ENCODE measurements around the gene ELAPOR1.

Gene ELAPOR1

GRCh38 chr1:109113590-109114341 is at the start of gene ELAPOR1:
Gene ELAPOR1, plus strand, starts transcription at chr1:109114115. Its CDS starts 69 bp downstream, at chr1:109114184.
- peak within 1 kb of the TSS; percentile 56 for H3K4me3 ChIP-seq (ENCODE audit: low read length)
- no peaks in the 10 kb centered on the region for H3K36me3 ChIP-seq (ENCODE audit: insufficient read depth, low read length)
- H3K27me3 ChIP-seq (ENCODE audit: insufficient read depth, low read length), result peaks cover 2% of the 10 kb centered on the region
- H3K4me1 ChIP-seq (ENCODE audit: insufficient read depth, low read length), result peaks cover 27% of the 10 kb centered on the region
- H2AFZ ChIP-seq (ENCODE audit: low read depth, low read length), result peak within 1 kb of the TSS; percentile 60
- no peaks in the 10 kb centered on the region for H3K9me3 ChIP-seq (ENCODE audit: low read length)

- no peaks in the 10 kb centered on the region for H3K9me3 ChIP-seq (ENCODE audit: low read length)
- no peaks in the 10 kb centered on the region for H3K27me3 ChIP-seq (ENCODE audit: insufficient read depth, low read length)
- H3K4me3 ChIP-seq (ENCODE audit: low read length), result no peak overlapping the region
- peaks cover 33% of the 10 kb centered on the region for H3K36me3 ChIP-seq (ENCODE audit: insufficient read depth, low read length)
- no peaks in the 10 kb centered on the region for H3K4me1 ChIP-seq (ENCODE audit: insufficient read depth, low read length)
- no peak overlapping the region for H2AFZ ChIP-seq (ENCODE audit: low read depth, low read length)
These were observed 48.8 kb upstream of the ELAPOR1 start for GRCh38 chr1:109065137-109065536.

- Histone ChIP-seq H3K27me3 (ENCODE audit: insufficient read depth, low read length) (no peaks in the 10 kb centered on the region), H3K4me3 (ENCODE audit: low read length) (no peak overlapping the region), H3K4me1 (ENCODE audit: insufficient read depth, low read length) (no peaks in the 10 kb centered on the region), H2AFZ (ENCODE audit: low read depth, low read length) (no peak overlapping the region), H3K9me3 (ENCODE audit: low read length) (no peaks in the 10 kb centered on the region), H3K36me3 (ENCODE audit: insufficient read depth, low read length) (peaks cover 34% of the 10 kb centered on the region)
These were observed 46.0 kb upstream of the ELAPOR1 start for GRCh38 chr1:109067883-109068282.

GRCh38 chr1:109069294-109069693 is 44.6 kb upstream of the ELAPOR1 start:
- Histone ChIP-seq H3K36me3 (ENCODE audit: insufficient read depth, low read length) (peaks cover 28% of the 10 kb centered on the region), H2AFZ (ENCODE audit: low read depth, low read length) (no peak overlapping the region)

GRCh38 chr1:109075531-109076490 is 38.1 kb upstream of the ELAPOR1 start, which contains the start of gene TAF13:
Gene TAF13, minus strand, starts transcription at chr1:109076003. Its CDS starts 56 bp downstream, at chr1:109075947.
- Histone ChIP-seq H3K4me1 (ENCODE audit: insufficient read depth, low read length) (peaks cover 6% of the 10 kb centered on the region), H3K27me3 (ENCODE audit: insufficient read depth, low read length) (no peaks in the 10 kb centered on the region), H3K4me3 (ENCODE audit: low read length) (peak within 1 kb of the TSS; percentile 94), H2AFZ (ENCODE audit: low read depth, low read length) (peak within 1 kb of the TSS; percentile 44), H3K9me3 (ENCODE audit: low read length) (no peaks in the 10 kb centered on the region), H3K36me3 (ENCODE audit: insufficient read depth, low read length) (peaks cover 4% of the 10 kb centered on the region)

More at GRCh38 chr1:109069294-109069693, 44.6 kb upstream of the ELAPOR1 start:
- Histone ChIP-seq H3K4me3 (ENCODE audit: low read length) (no peak overlapping the region), H3K4me1 (ENCODE audit: insufficient read depth, low read length) (no peaks in the 10 kb centered on the region), H3K27me3 (ENCODE audit: insufficient read depth, low read length) (no peaks in the 10 kb centered on the region), H3K9me3 (ENCODE audit: low read length) (no peaks in the 10 kb centered on the region)

GRCh38 chr1:109078317-109078716 is 35.6 kb upstream of the ELAPOR1 start:
- no peak overlapping the region for H3K4me3 ChIP-seq (ENCODE audit: low read length)
- no peaks in the 10 kb centered on the region for H3K36me3 ChIP-seq (ENCODE audit: insufficient read depth, low read length)
- no peaks in the 10 kb centered on the region for H3K27me3 ChIP-seq (ENCODE audit: insufficient read depth, low read length)
- H3K4me1 ChIP-seq (ENCODE audit: insufficient read depth, low read length), result peaks cover 17% of the 10 kb centered on the region
- no peaks in the 10 kb centered on the region for H3K9me3 ChIP-seq (ENCODE audit: low read length)
- no peak overlapping the region for H2AFZ ChIP-seq (ENCODE audit: low read depth, low read length)

- Histone ChIP-seq H3K4me3 (ENCODE audit: low read length) (no peak overlapping the region), H3K27me3 (ENCODE audit: insufficient read depth, low read length) (no peaks in the 10 kb centered on the region), H2AFZ (ENCODE audit: low read depth, low read length) (no peak overlapping the region), H3K4me1 (ENCODE audit: insufficient read depth, low read length) (peaks cover 25% of the 10 kb centered on the region), H3K9me3 (ENCODE audit: low read length) (no peaks in the 10 kb centered on the region), H3K36me3 (ENCODE audit: insufficient read depth, low read length) (no peaks in the 10 kb centered on the region)
These were observed 34.7 kb upstream of the ELAPOR1 start for GRCh38 chr1:109079240-109079622.

- H3K4me3 ChIP-seq (ENCODE audit: low read length), result no peak overlapping the region
- H3K4me1 ChIP-seq (ENCODE audit: insufficient read depth, low read length), result peaks cover 27% of the 10 kb centered on the region
- no peaks in the 10 kb centered on the region for H3K27me3 ChIP-seq (ENCODE audit: insufficient read depth, low read length)
- H3K9me3 ChIP-seq (ENCODE audit: low read length), result no peaks in the 10 kb centered on the region
- H3K36me3 ChIP-seq (ENCODE audit: insufficient read depth, low read length), result no peaks in the 10 kb centered on the region
- H2AFZ ChIP-seq (ENCODE audit: low read depth, low read length), result no peak overlapping the region
These were observed 33.4 kb upstream of the ELAPOR1 start for GRCh38 chr1:109080441-109081082.

- Histone ChIP-seq H2AFZ (ENCODE audit: low read depth, low read length) (peak overlapping the region; percentile 73), H3K36me3 (ENCODE audit: insufficient read depth, low read length) (no peaks in the 10 kb centered on the region), H3K4me3 (ENCODE audit: low read length) (no peak overlapping the region), H3K9me3 (ENCODE audit: low read length) (no peaks in the 10 kb centered on the region), H3K27me3 (ENCODE audit: insufficient read depth, low read length) (no peaks in the 10 kb centered on the region), H3K4me1 (ENCODE audit: insufficient read depth, low read length) (peaks cover 27% of the 10 kb centered on the region)
These were observed 30.4 kb upstream of the ELAPOR1 start for GRCh38 chr1:109083501-109083900.

GRCh38 chr1:109083923-109084322 is 30.0 kb upstream of the ELAPOR1 start:
- Histone ChIP-seq H3K4me3 (ENCODE audit: low read length) (no peak overlapping the region), H3K27me3 (ENCODE audit: insufficient read depth, low read length) (no peaks in the 10 kb centered on the region)

GRCh38 chr1:109084563-109085517 is 29.1 kb upstream of the ELAPOR1 start:
- Histone ChIP-seq H3K4me3 (ENCODE audit: low read length) (no peak overlapping the region), H2AFZ (ENCODE audit: low read depth, low read length) (peak overlapping the region; percentile 73), H3K36me3 (ENCODE audit: insufficient read depth, low read length) (no peaks in the 10 kb centered on the region), H3K9me3 (ENCODE audit: low read length) (no peaks in the 10 kb centered on the region), H3K27me3 (ENCODE audit: insufficient read depth, low read length) (no peaks in the 10 kb centered on the region), H3K4me1 (ENCODE audit: insufficient read depth, low read length) (peaks cover 27% of the 10 kb centered on the region)

More at GRCh38 chr1:109083923-109084322, 30.0 kb upstream of the ELAPOR1 start:
- H3K9me3 ChIP-seq (ENCODE audit: low read length), result no peaks in the 10 kb centered on the region
- H3K36me3 ChIP-seq (ENCODE audit: insufficient read depth, low read length), result no peaks in the 10 kb centered on the region
- H2AFZ ChIP-seq (ENCODE audit: low read depth, low read length), result peak overlapping the region; percentile 73
- peaks cover 27% of the 10 kb centered on the region for H3K4me1 ChIP-seq (ENCODE audit: insufficient read depth, low read length)
